NB4 (cell line): ENCODE data around the gene CXorf58.

Experiments
- DNase-seq: peaks from one replicate; pipeline ENCODE4 v3.0.0; 2010; ENCODE audit warnings: low read depth
- H3K4me3 ChIP-seq: one replicate; pipeline ENCODE4 v1.5.1; 2011; ENCODE audit warnings: mild to moderate bottlenecking, low read depth, low read length, moderate library complexity
- CTCF ChIP-seq: IDR thresholded peaks from one replicate; pipeline ENCODE4 v1.5.1; 2012; ENCODE audit warnings: low read depth, low read length
- MAX ChIP-seq: IDR thresholded peaks from 2 replicates; pipeline ENCODE4 v1.6.1; 2011; ENCODE audit warnings: low read depth, low read length
- MYC ChIP-seq: IDR thresholded peaks from 2 replicates; pipeline ENCODE4 v1.6.1; 2011; ENCODE audit warnings: low read depth, low read length
- POLR2A ChIP-seq: IDR thresholded peaks from 2 replicates; pipeline ENCODE4 v1.6.1; 2011; ENCODE audit warnings: mild to moderate bottlenecking; ENCODE audit not compliant: insufficient read length; ENCODE audit errors: extremely low read depth

CXorf58 gene

GRCh38 chrX:23908219-23909004 lies 606 bp downstream of the CXorf58 start:
- peak overlapping the region; percentile 59 for H3K4me3 ChIP-seq
- no peak for DNase-seq

GRCh38 chrX:23911126-23911835 lies 3.5 kb downstream of the CXorf58 start:
- H3K4me3 ChIP-seq: no peak overlapping the region
- TF ChIP-seq MYC (no peak), MAX (no peak), CTCF (no peak), POLR2A (no peak)
- DNase-seq: peak; percentile 53

More at GRCh38 chrX:23908219-23909004, 606 bp downstream of the CXorf58 start:
- TF ChIP-seq MAX (no peak), POLR2A (no peak), CTCF (peak; percentile 33)

GRCh38 chrX:23919148-23919547 lies 11.3 kb downstream of the CXorf58 start:
- TF ChIP-seq MYC: no peak
- no peak for TF ChIP-seq MAX
- TF ChIP-seq POLR2A: no peak
- TF ChIP-seq CTCF: no peak
- H3K4me3 ChIP-seq: no peak overlapping the region
- no peak for DNase-seq

GRCh38 chrX:23919706-23920320 lies 12.0 kb downstream of the CXorf58 start:
- no peak overlapping the region for H3K4me3 ChIP-seq

GRCh38 chrX:23926015-23926414 lies 18.2 kb downstream of the CXorf58 start:
- TF ChIP-seq MYC (no peak), MAX (no peak), CTCF (no peak), POLR2A (no peak)
- H3K4me3 ChIP-seq: no peak overlapping the region
- no peak for DNase-seq

More at GRCh38 chrX:23919706-23920320, 12.0 kb downstream of the CXorf58 start:
- no peak for TF ChIP-seq MYC
- TF ChIP-seq CTCF: no peak
- no peak for TF ChIP-seq POLR2A
- TF ChIP-seq MAX: no peak
- no peak for DNase-seq
